Breast epithelium (tissue), 3 donors: ENCODE measurements around the gene HDGF.

Experiments
- POLR2A ChIP-seq: fragments of 450-650 bp; IDR thresholded peaks from one replicate; pipeline ENCODE4 v1.6.1; 2016; ENCODE audit warnings: antibody characterized with exemption, mild to moderate bottlenecking, moderate library complexity
- TF ChIP-seq, protein P1 (sequence below), 3 donors: fragments of 450-650 bp; IDR thresholded peaks; one replicate each; pipeline ENCODE4 v1.5.1; 2016 to 2017; ENCODE audit warnings: antibody characterized with exemption in 3 of 3, mild to moderate bottlenecking in 3 of 3, moderate library complexity in 3 of 3

DNA sequence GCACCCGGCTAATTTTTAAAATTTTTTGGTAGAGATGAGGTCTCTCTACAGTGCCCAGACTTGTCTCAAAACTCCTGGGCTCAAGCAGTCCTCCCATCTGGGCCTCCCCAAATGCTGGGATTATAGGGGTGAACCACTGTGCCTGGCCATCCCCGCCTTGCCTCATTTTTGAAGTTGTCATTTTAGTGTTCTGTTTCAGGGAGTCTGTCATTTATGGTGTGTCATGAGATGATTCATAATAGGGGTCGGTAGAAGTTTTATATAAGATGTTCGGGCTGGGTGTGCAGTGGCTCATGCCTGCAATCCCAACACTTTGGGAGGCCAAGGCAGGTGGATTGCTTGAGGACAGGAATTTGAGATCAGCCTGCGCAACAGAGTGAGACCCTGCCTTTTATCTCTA, 24.3 kb upstream of the HDGF start:
- TF ChIP-seq, protein P1, sequence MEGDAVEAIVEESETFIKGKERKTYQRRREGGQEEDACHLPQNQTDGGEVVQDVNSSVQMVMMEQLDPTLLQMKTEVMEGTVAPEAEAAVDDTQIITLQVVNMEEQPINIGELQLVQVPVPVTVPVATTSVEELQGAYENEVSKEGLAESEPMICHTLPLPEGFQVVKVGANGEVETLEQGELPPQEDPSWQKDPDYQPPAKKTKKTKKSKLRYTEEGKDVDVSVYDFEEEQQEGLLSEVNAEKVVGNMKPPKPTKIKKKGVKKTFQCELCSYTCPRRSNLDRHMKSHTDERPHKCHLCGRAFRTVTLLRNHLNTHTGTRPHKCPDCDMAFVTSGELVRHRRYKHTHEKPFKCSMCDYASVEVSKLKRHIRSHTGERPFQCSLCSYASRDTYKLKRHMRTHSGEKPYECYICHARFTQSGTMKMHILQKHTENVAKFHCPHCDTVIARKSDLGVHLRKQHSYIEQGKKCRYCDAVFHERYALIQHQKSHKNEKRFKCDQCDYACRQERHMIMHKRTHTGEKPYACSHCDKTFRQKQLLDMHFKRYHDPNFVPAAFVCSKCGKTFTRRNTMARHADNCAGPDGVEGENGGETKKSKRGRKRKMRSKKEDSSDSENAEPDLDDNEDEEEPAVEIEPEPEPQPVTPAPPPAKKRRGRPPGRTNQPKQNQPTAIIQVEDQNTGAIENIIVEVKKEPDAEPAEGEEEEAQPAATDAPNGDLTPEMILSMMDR (IDR thresholded peaks at IDR 0.05) = no peak
- no peak for TF ChIP-seq POLR2A
